Mucosa of gallbladder (tissue), 1 donor: ENCODE data around the gene ELL. TPM values are rescaled to one million over a fixed set of nuclear protein-coding genes. Genes with fewer than 3 reads are reported as not detected.

Experiments
- DNase-seq: peaks from one replicate; pipeline ENCODE4 v3.0.0-alpha.2; 2020; ENCODE audit warnings: low spot score
- total RNA-seq: library from RNA; stranded (reverse); gene quantifications from one replicate; pipeline ENCODE4 v1.2.1, GENCODE V29; 2021
- donor health status: DM: no; HTN: no; CAD: no.

ELL gene
- total RNA-seq, 1 donor from 2014 or later: 20.1 TPM

DNA sequence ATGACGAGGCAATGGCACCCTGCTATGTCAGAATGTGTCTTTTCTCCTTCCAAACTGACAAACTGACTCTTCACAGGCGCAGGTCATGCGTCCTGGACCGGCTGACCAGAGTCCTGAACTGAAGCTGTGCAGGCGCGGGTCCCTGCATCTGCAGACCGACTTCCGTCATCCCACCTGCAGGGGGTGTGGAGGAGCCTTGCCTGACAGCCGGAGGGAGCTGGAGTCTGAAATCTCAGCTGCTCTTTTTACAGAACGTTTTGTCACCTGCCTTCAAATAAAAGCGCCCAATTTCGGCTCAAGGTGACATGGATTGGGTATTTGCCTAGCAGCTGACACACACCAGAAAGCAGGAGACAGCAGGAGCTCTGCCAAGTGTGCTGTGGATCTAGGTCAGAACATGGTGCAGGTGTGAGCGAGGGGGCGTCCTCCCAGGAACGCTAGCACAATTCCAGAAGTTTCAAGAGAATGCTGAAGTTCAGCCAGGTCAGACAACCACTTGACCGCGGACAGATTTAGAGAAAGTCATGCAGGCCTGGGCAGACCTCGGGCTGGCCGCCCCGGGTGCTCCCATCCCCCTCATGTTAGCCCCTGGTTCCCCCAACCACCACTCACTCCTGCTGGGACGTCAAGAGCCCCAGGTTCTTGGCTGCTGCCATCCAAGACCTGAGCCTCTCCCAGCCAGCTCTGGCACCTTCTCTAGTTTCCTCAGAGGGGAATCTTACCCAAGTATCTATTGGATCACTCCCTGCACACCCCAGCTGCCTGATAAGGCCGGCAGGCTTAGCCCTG lies 32.8 kb downstream of the ELL start:
- no peak for DNase-seq

DNA sequence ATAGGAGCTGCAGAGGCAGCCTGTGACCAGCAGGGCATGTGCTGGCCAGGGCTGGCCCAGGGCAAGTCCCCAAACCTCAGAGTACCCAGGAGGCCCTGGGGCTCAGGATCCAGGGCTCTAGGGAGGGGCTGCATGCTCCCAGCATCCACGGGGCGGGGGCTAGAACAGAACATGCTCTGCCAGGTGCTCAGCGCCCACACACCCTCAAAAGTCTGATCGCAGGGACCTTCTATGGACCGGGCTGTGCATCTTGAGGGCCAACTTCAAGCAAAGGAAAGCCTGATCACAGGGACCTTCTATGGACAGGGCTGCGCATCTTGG lies 33.5 kb downstream of the ELL start:
- no peak for DNase-seq

DNA sequence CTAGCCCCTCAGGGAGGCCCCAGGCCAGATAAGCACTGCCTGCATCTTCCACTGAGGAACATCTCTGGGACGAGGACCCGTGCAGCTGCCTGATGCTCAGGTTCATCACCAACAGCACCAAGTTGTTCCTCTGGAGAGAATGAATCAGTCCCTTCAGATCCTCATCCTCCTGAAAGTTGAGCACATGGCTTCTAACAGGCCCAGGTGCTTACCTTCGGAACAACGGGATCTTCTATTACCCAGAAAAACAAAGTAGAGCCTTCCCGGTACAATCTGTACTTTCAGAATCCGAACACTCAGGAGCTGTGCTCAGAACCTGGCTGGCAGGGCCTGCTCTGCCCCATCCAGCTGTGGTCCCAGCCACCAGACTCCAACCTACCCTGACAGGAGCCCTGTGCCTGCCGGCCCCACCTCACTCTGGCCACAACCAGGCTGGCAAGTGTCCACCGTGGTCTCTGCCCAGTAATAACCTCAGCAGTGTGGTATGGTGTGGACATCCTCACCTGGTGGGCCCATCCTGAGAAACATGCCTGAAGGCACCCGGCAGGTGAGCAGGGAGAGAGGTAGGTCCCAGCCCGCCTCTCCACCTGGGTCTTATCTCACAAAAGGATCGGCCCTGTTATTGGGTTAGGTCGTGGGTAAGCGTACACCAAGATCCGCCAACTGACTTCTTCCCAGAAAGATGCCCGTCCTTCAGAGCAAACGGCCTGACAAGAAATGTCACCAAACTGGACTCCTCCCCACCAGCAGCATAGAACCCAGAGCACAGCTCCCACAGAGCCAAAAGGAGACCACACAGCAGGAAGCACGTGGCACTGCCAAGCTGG lies 34.1 kb downstream of the ELL start:
- DNase-seq: no peak

DNA sequence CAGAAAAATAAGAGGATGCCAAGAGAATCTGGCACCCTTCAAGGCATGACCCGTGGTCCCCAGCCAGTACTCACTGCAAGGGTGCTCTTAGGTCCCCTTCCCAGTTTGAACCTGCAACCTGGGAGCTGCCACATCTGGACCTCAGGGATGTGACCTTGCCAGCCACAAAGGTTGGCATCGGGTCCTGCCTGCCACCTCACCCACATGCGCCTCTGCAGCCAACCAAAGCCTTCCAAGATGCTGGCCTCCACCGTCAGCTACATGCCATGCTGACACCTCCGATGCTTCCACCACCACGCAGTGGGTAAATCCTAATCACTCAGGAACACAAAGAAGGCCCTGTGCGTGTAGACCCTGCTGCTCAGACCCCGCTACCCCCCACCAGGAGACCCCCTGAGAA lies 35.1 kb downstream of the ELL start:
- no peak for DNase-seq

DNA sequence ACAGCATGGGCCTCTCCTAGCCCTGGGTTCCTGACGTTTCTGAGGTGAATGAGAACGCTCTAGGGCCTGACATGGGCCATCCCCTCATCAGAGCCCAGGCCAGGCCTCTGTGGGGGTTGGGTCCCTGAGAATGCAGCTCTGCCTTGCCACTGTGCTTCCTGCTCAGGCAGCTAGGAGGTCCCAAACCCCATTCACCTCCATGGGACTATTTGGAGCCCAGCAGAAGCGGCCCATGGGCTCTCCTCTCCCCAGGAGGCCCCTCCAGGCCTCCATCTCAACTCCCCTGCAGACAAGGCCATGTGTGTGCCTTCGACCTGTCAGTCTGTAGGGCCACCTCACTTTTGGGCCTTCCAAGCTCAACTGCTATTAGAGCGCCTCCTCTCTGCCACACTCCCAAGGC lies 36.9 kb downstream of the ELL start:
- DNase-seq: no peak

DNA sequence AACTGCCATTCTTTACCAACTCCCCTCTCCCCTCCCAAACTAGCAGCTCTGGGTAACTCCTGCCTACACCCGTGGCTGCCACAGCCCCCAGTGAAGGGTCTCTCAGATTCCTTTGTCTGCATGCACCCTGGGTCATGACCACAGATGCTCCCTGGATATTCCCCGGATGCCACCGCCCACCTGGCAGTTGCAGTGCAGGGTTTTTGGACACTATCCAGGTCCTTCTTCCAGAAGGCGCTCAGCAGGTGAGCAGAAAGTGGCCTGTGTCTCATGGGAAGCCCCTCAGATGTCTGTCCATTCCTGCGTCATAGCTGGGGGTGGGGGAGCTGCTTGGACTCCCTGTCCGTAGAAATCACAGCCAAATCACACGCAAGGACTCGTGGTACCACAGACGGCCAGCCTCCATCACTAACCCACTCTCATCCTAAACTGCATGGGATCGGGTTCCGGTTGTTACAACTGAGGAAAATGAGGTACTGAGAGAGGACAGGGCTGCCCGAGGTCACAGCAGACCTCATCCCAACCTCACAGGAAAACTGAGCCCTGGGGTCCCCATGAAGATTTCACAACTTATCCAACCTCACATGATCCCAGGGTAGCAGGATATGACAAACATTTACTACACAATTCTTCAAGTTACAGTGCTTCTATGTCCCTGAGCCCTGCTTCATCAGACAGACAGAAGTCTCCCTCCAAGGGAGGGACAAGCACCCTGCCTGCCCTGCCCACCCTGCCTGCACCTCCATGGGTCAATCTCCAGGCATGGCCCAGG lies 38.6 kb downstream of the ELL start:
- no peak for DNase-seq

DNA sequence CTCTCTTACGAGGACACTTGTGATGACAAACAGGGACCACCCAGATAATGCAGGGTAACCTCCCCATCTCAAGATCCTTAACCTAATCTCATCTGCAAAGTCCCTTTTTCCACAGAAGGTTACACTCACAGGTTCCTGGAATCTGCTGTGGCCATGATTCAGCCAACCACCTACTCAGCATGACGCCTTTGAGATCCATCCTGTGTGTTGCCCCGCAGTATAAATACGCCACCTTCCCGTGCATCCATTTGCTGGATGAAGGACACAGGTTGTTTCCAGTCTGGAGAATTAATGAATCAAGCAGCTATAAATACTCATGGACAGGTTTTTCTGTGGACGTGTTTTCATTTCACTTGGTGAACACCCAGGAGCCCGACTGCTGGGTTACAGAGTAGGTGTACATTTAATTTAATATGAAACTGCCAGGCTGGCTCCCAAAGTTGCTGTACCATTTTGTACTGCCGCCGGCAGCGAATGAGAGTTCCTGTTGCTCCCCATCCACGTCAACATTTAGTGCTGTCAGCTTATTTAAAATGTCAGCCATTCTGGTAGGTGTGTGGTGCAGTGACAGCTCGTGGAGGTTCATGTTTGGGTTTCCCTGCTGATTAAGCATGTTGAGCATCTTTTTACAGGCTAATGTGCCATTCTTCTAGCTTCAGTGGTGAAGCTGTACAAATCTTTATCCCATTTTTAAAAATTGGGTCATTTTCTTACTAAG lies 40.2 kb downstream of the ELL start:
- DNase-seq: no peak

DNA sequence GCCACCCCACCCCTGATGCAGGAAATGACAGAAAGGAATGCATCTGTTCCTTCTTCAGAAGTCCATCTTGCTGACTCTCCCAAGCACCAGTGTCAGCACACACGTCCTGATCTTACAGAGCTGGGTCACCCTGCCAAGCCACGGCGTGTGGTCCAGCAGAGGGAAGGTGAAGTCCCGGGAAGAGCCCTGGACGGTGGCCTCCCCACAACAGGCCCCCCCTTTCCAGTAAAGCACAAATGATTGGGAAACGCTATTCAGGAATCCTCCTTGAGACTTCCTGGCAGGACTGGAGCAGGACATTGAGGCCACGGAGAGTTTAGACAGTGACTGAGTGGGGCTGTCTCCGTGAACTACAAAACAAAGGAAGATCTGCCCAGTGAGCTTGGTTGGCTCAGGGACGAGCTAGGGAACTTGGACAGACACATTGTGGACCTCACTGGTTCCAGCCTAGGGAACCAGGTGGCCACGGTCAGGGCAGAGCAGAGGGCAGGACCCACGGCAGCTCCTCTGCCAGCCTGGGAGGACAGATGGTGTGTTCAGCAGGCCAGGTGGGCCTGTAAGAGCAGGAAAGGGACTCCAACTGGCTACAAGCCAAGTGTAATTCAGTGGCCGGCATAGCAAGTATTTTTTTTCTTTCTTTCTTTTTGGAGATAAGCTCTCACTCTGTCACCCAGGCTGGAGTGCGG lies 41.7 kb downstream of the ELL start:
- DNase-seq: peak; percentile 44

DNA sequence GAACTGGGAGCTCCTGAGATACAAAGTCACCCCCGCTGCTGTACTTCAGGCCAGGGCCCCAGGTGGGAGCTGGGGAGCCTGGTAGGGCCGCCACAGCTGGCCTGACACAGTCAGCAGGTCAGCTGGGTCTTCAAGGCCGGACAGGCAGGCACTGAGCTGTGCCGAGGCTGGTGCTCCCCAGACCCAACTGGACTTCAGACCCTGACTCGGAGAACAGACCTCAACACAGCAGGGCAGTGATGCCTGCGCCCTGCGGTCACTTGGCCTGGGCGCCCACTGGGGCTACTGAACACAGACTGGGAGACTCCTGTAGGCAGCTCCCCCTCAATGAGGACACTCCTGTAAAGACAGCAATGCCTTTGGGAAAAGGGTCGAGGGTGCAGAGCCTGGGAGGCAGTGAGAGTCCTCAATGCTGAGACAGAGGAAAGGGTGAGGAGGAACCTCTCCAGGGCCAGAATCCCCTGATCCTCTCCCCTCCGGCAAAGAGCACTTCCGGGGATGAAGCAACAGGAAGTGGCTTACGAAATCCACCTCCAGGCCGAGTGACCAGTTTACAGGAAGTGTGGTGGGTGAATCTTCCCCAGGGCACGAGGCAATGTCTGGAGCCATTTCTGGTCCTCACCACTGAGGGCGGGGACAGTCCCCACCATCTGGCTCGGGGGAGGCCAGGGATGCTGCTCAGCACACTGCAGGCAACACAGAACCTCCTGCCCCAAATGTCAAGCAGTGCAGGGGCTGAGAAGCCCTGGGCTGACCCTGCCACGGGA lies 43.1 kb downstream of the ELL start:
- DNase-seq: peak; percentile 82

DNA sequence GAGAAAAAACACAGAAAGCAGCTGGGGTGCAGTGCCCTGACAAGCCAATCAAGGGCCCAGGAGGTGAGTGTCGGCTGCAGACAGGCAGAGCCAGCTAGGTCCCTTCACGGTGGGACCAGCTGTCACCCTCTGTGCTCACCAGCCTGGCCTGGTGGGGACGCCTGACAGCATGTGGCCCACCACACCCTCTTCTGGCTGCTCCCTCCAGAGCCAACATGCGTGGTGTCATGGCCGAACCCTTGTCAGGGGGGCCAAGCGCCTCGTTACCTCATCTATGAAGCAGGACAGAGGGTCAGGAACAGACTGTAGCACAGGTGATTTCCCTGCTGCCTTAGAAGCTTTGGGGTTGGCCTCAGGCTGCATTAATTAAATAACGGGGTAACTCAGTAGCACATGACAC lies 43.9 kb downstream of the ELL start:
- DNase-seq: no peak

DNA sequence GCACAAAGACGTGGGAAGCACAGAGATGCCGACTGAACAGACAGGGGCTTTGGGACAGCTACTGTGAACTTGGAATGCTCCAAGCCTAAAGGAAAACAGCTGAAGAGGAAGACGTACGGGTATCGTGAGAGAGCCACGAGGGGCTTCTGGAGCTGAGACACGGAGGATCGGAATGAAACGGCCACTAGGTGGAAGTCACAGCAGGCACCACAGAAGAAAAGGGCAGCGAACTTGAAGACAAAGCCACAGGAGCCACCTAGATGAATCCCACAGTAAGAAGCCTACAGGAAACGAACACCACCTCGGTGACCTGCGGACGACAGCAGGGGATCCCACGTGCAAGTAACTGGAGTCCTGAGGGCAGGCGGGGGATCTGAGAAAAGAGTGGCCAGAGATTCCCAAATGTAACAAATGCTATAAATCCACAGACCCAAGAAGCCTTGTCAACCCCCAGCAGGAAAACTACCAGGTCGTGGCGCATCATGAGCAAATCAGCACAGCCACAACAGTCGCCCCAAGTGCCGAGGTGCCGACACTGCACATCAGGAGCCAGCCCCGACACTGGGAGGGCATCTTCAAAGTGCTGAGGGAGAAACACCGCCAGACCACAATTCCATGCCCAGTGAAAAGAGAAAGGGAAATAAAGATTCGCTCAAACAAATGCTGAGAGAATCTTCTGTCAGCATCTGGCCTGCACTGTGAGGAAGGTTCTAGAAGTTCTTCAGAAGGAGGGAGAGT lies 44.7 kb downstream of the ELL start:
- no peak for DNase-seq

DNA sequence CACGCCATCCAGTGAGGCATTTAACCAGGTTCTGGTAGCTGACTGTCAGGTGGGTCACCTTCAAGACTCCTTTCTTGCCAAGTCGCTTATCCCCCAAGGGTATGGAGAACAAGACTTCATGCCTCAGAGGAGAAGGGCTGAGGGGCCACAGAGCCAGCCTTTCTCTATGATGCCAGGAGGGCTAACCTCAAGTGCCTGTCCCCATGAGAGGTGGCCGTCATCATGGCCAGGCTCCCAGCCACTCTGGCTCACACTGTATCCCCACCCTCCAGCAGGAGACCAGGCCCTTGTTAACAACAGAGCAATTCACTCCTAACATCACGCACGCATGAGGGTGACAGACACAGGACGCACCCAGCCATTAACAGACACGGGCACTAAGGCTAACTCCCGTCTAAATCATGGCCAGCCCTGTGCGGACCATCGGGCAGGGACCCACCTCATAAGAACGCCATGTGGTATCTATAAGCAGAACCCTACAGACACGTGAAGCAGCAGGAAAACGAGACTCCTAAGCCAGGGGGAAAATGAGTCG lies 45.3 kb downstream of the ELL start:
- no peak for DNase-seq

DNA sequence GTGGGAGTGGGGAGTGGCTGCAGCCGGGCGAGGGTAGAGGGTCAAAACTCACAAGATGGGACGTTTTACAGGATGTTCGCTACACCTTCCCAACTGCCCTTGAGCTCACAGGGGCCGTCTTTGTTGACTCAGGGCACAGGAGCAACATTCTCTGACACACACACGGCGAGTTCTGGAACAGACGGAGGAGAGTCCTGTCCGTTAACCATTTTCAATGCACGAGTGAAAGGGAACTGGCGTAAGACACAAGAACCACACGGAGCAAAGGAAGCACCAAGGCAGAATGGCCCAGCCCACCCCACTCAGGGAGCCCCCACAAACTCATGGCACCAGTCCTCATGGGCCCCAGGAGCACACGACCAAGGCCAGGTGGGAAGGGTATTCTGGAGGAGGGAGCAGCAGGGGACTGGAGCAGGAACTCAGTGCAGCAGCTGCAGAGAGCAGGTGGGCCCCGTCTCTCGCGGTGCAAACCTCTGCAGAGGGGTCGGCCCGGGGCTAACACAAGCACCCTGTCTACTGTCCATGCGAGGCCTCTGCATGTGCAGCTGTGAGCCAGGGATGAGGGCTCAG lies 46.0 kb downstream of the ELL start:
- DNase-seq: no peak

DNA sequence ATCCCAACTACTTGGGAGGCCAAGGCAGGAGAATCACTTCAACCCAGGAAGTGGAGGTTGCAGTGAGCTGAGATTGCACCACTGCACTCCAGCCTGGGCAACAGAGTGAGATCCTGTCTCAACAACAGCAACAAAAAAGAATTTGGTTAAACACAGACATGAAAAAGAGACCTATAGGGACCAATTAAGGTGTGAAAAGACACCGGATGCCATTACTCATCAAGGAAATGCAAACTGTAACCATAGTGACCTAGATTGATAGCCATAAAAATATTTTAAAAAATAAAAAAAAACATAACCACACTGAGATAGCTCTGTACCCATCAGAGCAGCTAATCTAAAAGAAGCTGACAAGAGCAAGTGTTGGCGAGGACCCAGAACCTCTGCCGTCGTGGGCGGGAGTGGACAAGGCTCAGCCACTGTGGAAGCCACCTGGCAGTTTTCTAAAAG lies 46.8 kb downstream of the ELL start:
- no peak for DNase-seq

DNA sequence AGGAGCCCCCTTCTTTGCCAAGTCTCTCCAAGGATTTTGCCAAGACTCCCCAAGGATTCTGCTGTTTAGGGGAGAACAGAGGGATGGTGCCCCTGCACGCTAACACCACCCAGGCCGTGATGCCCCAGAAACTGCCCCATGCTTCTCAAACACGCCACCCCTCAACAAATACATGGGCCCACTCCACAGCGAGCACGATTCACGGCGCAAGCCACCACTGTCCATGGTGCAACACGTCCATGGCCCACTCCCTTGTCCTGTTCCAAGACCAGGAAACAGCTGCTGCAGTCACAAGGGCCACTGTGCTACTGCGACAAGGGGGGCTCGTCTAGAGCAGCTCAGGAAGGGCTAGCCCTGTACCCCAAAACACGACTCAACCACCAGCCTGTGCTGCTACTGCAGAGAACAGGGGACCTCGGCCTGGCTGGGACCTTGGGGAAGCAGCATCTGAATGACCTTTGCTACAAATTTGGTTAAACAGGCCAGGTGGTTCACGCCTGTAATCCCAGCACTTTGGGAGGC lies 47.4 kb downstream of the ELL start:
- DNase-seq: no peak

DNA sequence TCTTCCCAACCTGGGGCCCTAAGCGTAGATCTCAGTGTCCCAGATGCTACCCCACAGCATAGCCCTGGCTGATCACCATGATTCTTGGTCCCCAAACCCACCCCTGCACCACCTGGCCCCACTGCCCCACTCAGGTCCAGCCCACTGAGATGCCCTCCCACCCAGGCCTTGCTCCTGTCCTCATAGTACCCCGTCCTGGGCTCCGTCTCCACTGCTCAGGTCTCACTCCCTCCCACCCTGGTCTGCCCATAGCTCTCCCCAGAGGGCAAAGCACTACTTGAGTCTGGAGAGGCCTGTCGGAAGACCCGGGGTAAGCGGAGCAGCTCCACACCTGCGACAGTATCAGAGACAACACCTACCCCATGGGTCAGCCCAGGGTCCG lies 48.2 kb downstream of the ELL start:
- DNase-seq: no peak

DNA sequence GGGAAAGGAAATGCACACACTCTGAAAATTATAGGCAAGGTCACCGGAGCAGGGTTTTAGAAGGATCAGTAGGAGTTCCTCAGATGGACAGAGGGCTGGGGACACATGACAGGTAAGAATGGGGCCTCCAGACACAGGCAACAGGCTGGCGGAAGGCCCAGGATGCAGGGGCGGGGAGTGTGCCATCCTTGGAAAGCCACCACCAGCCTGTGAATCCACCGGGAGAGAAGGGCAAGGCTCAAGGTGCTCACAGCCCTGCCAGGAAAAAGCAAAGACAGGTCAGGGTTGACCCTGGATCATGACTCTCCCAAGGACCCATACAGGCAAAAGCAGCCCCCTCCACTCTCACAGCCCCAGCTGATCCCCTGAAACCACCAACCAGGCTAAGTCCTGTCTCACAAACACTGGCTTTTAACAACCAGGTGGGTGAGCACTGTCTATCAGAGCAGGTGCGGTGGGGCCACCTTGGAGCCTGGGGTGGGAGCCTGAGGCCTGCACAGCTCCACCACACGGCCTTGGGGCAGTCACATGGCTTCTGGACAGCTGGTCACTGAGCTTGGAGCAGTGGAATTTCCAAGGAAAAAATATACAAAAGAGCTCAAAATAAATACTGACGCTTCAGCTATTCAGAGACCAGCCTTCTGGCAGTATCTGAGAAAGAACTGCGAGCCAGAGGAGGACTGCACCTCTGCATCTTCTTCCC lies 48.7 kb downstream of the ELL start:
- no peak for DNase-seq

DNA sequence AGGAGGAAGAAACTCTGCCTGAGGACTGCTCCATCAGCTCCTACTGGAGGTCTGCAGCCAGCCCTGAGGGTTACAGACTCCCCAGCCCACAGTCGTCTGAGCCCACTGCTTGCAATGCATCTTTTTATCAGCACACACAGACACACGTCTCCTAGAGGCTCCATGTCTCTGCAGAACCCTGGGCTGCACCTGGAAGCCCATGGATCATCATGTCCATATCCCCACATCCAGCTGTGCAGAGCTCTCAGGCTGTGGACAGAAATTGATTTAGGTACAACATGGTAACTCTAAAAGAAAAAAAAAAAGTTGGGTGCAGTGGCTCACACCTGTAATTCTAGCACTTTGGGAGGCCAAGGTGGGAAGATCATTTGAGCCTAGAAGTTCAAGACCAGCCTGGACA lies 51.1 kb downstream of the ELL start:
- no peak for DNase-seq
